Renal cortical epithelial cell (primary cell): ENCODE measurements around the gene PRM3. TPM values are rescaled to one million over a fixed set of nuclear protein-coding genes. Genes with fewer than 3 reads are reported as not detected.
"Not testable (repeated sequence)": the region's sequence is repeated elsewhere in the genome, so short reads cannot be mapped to it uniquely, and the experiment has no call there.

ENCODE experiments used
- DNase-seq: peaks from one replicate; pipeline ENCODE4 v3.0.0-alpha.2; 2011; ENCODE audit warnings: low read depth
- total RNA-seq: library from RNA; depleted of rRNA; stranded (reverse); fragments of >200 nt; gene quantifications from 2 replicates; pipeline ENCODE4 v1.2.3, GENCODE V29; 2014

PRM3 gene
- total RNA-seq, 1 donor from 2014 or later = not detected

GRCh38 chr16:11306381-11306780 lies 33.0 kb upstream of the PRM3 start:
- no peak for DNase-seq

- peak; percentile 75 for DNase-seq
Observed at GRCh38 chr16:11303405-11304138, 30.1 kb upstream of the PRM3 start.

- no peak for DNase-seq
Observed at GRCh38 chr16:11302977-11303376, 29.5 kb upstream of the PRM3 start.

GRCh38 chr16:11301645-11302501 lies 28.4 kb upstream of the PRM3 start:
- no peak for DNase-seq

- no peak for DNase-seq
Observed at GRCh38 chr16:11300560-11300892, 27.1 kb upstream of the PRM3 start.

- no peak for DNase-seq
Observed at GRCh38 chr16:11299865-11300559, 26.6 kb upstream of the PRM3 start.

- DNase-seq = not testable (repeated sequence)
Observed at GRCh38 chr16:11298950-11299547, 25.6 kb upstream of the PRM3 start.

- no peak for DNase-seq
Observed at GRCh38 chr16:11298143-11298900, 24.9 kb upstream of the PRM3 start.

- DNase-seq = peak; percentile 80
Observed at GRCh38 chr16:11297492-11298142, 24.2 kb upstream of the PRM3 start.

GRCh38 chr16:11296706-11297491 lies 23.5 kb upstream of the PRM3 start:
- peak; percentile 65 for DNase-seq

- no peak for DNase-seq
Observed at GRCh38 chr16:11296351-11296705, 22.9 kb upstream of the PRM3 start.

GRCh38 chr16:11295672-11296071 lies 22.2 kb upstream of the PRM3 start:
- no peak for DNase-seq

- DNase-seq = no peak
Observed at GRCh38 chr16:11292076-11292748, 18.8 kb upstream of the PRM3 start.

- peak; percentile 40 for DNase-seq
Observed at GRCh38 chr16:11291091-11291703, 17.8 kb upstream of the PRM3 start.

- no peak for DNase-seq
Observed at GRCh38 chr16:11290102-11290893, 16.9 kb upstream of the PRM3 start.

GRCh38 chr16:11289696-11290095 lies 16.3 kb upstream of the PRM3 start:
- DNase-seq = not testable (repeated sequence)

- no peak for DNase-seq
Observed at GRCh38 chr16:11289202-11289601, 15.8 kb upstream of the PRM3 start.

GRCh38 chr16:11285842-11286241 lies 12.4 kb upstream of the PRM3 start:
- DNase-seq = no peak
